Measurements from ENCODE around the gene CERT1. TPM values are rescaled to one million over a fixed set of nuclear protein-coding genes. Genes with fewer than 3 reads are reported as not detected.

Gene CERT1
- total and polyA plus RNA-seq, 2 donors (not counting 1 experiment from before 2014, with no cell fraction given), result 18.0 to 36.0 TPM

DNA sequence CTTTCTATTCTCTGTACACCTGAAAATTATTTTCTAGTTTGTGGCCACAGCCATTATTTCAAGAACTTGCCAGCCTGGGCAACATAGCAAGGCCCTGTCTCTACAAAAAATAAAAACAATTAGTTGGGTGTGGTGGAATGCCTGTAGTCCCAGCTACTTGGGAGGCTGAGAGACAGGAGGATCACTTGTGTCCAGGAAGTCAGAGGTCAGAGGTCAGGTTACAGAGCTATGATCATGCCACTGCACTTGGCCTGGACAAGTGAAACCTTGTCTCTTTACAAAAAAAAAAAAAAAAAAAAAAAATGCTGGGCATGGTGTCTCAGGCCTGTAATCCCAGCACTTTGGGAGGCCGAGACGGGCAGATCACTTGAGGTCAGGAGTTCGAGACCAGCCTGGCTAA lies 116.2 kb downstream of the CERT1 start:
- no peaks in the 10 kb centered on the region for H3K9me3 ChIP-seq (ENCODE audit: control insufficient read depth, insufficient read depth, low read depth, low read length)
- TF ChIP-seq EZH2 (IDR thresholded peaks at IDR 0.05; ENCODE audit: low read length, missing control alignments), result no peak
- TF ChIP-seq, protein P1, sequence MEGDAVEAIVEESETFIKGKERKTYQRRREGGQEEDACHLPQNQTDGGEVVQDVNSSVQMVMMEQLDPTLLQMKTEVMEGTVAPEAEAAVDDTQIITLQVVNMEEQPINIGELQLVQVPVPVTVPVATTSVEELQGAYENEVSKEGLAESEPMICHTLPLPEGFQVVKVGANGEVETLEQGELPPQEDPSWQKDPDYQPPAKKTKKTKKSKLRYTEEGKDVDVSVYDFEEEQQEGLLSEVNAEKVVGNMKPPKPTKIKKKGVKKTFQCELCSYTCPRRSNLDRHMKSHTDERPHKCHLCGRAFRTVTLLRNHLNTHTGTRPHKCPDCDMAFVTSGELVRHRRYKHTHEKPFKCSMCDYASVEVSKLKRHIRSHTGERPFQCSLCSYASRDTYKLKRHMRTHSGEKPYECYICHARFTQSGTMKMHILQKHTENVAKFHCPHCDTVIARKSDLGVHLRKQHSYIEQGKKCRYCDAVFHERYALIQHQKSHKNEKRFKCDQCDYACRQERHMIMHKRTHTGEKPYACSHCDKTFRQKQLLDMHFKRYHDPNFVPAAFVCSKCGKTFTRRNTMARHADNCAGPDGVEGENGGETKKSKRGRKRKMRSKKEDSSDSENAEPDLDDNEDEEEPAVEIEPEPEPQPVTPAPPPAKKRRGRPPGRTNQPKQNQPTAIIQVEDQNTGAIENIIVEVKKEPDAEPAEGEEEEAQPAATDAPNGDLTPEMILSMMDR (conservative IDR thresholded peaks at IDR 0.05 in 1 of 2, IDR thresholded peaks at IDR 0.05 in 1 of 2; ENCODE audit: low read depth in 1 of 2, low read length in 2 of 2), result no peak
- no peaks in the 10 kb centered on the region for H3K36me3 ChIP-seq (ENCODE audit: control insufficient read depth, insufficient read depth, low read length)
- no peak overlapping the region for H2AFZ ChIP-seq (ENCODE audit: low read length)
- no peaks in the 10 kb centered on the region for H3K27me3 ChIP-seq (ENCODE audit: control insufficient read depth, insufficient read depth, low read length)
- H3K4me1 ChIP-seq (ENCODE audit: control insufficient read depth, extremely low read depth, insufficient read depth, low read length), result no peaks in the 10 kb centered on the region
- H3K27ac ChIP-seq (ENCODE audit: insufficient read depth, low read length), result no peak overlapping the region
- no peak for DNase-seq (ENCODE audit: low read depth in 2 of 2)
- H3K4me3 ChIP-seq (replicated peaks in 1 of 4; ENCODE audit: control extremely low read depth in 1 of 4, insufficient read depth in 1 of 4, low read depth in 3 of 4, low read length in 4 of 4), result no peak overlapping the region
- H4K20me1 ChIP-seq (ENCODE audit: control insufficient read depth, extremely low read depth, insufficient read depth, low read length), result no peaks in the 10 kb centered on the region
- H3K4me2 ChIP-seq (ENCODE audit: extremely low read depth, insufficient read depth, low read length), result no peak overlapping the region
- no peak overlapping the region for H3K9ac ChIP-seq (ENCODE audit: insufficient read depth, low read length)
- H3K79me2 ChIP-seq (ENCODE audit: control insufficient read depth, insufficient read depth, low read length), result no peaks in the 10 kb centered on the region

DNA sequence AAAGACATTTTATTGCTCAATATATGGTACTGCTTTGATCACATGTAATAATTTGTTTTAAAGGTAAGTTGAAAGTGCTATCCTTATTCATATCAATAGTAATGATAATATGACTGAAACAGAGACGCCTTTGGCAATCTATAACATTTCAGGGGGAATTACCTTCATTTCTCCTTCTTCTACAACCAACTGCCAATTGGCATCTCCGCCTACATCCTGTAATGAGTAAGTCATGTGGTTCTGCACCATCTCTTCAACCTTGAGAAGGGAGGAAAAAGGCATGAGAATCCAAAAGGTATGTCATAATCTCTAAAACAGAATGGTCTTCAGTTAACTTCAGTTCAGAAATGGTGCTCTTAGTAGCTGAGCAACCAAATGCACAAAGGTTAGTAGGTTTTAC lies 122.0 kb downstream of the CERT1 start:
- H2AFZ ChIP-seq (ENCODE audit: low read length), result no peak overlapping the region
- no peak overlapping the region for H3K4me3 ChIP-seq (replicated peaks in 1 of 4; ENCODE audit: control extremely low read depth in 1 of 4, insufficient read depth in 1 of 4, low read depth in 3 of 4, low read length in 4 of 4)
- H3K9ac ChIP-seq (ENCODE audit: insufficient read depth, low read length), result no peak overlapping the region
- TF ChIP-seq, protein P1 (conservative IDR thresholded peaks at IDR 0.05 in 1 of 2, IDR thresholded peaks at IDR 0.05 in 1 of 2; ENCODE audit: low read depth in 1 of 2, low read length in 2 of 2), result no peak
- no peak for TF ChIP-seq EZH2 (IDR thresholded peaks at IDR 0.05; ENCODE audit: low read length, missing control alignments)
- H3K79me2 ChIP-seq (ENCODE audit: control insufficient read depth, insufficient read depth, low read length), result no peaks in the 10 kb centered on the region
- no peaks in the 10 kb centered on the region for H3K36me3 ChIP-seq (ENCODE audit: control insufficient read depth, insufficient read depth, low read length)
- H3K9me3 ChIP-seq (ENCODE audit: control insufficient read depth, insufficient read depth, low read depth, low read length), result no peaks in the 10 kb centered on the region
- no peak overlapping the region for H3K27ac ChIP-seq (ENCODE audit: insufficient read depth, low read length)
- H3K27me3 ChIP-seq (ENCODE audit: control insufficient read depth, insufficient read depth, low read length), result no peaks in the 10 kb centered on the region
- no peak for DNase-seq (ENCODE audit: low read depth in 2 of 2)
- no peaks in the 10 kb centered on the region for H4K20me1 ChIP-seq (ENCODE audit: control insufficient read depth, extremely low read depth, insufficient read depth, low read length)
- no peak overlapping the region for H3K4me2 ChIP-seq (ENCODE audit: extremely low read depth, insufficient read depth, low read length)
- no peaks in the 10 kb centered on the region for H3K4me1 ChIP-seq (ENCODE audit: control insufficient read depth, extremely low read depth, insufficient read depth, low read length)

DNA sequence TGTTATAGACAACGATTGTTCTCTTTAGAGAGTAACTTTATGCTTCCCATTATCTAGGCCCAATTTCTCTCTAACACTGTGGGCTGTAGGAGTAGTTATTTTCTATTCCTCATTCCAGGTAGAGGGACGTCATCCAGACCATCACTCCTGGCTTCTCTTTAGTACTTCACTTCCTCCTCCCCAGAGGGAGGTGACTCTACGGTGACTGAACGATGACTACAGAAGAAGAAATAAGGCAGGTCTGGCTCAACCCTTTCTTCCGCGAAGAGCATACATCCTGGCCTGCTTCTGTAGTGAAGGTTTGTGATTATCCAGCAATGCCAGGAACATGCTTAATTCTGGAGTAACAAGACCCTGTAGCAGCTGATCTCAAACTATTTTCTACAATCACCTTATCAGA lies 123.6 kb downstream of the CERT1 start:
- no peaks in the 10 kb centered on the region for H3K79me2 ChIP-seq (ENCODE audit: control insufficient read depth, insufficient read depth, low read length)
- H3K36me3 ChIP-seq (ENCODE audit: control insufficient read depth, insufficient read depth, low read length), result no peaks in the 10 kb centered on the region
- no peak overlapping the region for H3K27ac ChIP-seq (ENCODE audit: insufficient read depth, low read length)
- H3K4me3 ChIP-seq (replicated peaks in 1 of 4; ENCODE audit: control extremely low read depth in 1 of 4, insufficient read depth in 1 of 4, low read depth in 3 of 4, low read length in 4 of 4), result no peak overlapping the region
- H3K4me2 ChIP-seq (ENCODE audit: extremely low read depth, insufficient read depth, low read length), result no peak overlapping the region
- no peaks in the 10 kb centered on the region for H3K27me3 ChIP-seq (ENCODE audit: control insufficient read depth, insufficient read depth, low read length)
- H3K9ac ChIP-seq (ENCODE audit: insufficient read depth, low read length), result no peak overlapping the region
- no peaks in the 10 kb centered on the region for H4K20me1 ChIP-seq (ENCODE audit: control insufficient read depth, extremely low read depth, insufficient read depth, low read length)
- H2AFZ ChIP-seq (ENCODE audit: low read length), result no peak overlapping the region
- TF ChIP-seq EZH2 (IDR thresholded peaks at IDR 0.05; ENCODE audit: low read length, missing control alignments), result no peak
- TF ChIP-seq, protein P1 (conservative IDR thresholded peaks at IDR 0.05 in 1 of 2, IDR thresholded peaks at IDR 0.05 in 1 of 2; ENCODE audit: low read depth in 1 of 2, low read length in 2 of 2), result no peak
- no peak for DNase-seq (ENCODE audit: low read depth in 2 of 2)
- no peaks in the 10 kb centered on the region for H3K9me3 ChIP-seq (ENCODE audit: control insufficient read depth, insufficient read depth, low read depth, low read length)
- no peaks in the 10 kb centered on the region for H3K4me1 ChIP-seq (ENCODE audit: control insufficient read depth, extremely low read depth, insufficient read depth, low read length)

Measured in fibroblast of lung (primary cell).